Stimulated activated CD4-positive, alpha-beta T cell treated with anti-CD3 and anti-CD28 coated beads, Interleukin-1b, Interleukin-23, amount 100 ng/mL, for 1 hour (primary cell): Measurements from ENCODE around the gene CDC34.

Experiments used
- DNase-seq, 2 donors: peaks; one replicate each; pipeline ENCODE4 v3.0.0-alpha.2; 2020; ENCODE audit warnings: low read depth in 2 of 2

CDC34 gene, protein sequence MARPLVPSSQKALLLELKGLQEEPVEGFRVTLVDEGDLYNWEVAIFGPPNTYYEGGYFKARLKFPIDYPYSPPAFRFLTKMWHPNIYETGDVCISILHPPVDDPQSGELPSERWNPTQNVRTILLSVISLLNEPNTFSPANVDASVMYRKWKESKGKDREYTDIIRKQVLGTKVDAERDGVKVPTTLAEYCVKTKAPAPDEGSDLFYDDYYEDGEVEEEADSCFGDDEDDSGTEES

GRCh38 chr19:531753-532560 is at the start of gene CDC34:
TSS of gene CDC34 (plus strand) at chr19:531760. CDS start at chr19:531932, 172 bp downstream.
- no peak for DNase-seq

DNA sequence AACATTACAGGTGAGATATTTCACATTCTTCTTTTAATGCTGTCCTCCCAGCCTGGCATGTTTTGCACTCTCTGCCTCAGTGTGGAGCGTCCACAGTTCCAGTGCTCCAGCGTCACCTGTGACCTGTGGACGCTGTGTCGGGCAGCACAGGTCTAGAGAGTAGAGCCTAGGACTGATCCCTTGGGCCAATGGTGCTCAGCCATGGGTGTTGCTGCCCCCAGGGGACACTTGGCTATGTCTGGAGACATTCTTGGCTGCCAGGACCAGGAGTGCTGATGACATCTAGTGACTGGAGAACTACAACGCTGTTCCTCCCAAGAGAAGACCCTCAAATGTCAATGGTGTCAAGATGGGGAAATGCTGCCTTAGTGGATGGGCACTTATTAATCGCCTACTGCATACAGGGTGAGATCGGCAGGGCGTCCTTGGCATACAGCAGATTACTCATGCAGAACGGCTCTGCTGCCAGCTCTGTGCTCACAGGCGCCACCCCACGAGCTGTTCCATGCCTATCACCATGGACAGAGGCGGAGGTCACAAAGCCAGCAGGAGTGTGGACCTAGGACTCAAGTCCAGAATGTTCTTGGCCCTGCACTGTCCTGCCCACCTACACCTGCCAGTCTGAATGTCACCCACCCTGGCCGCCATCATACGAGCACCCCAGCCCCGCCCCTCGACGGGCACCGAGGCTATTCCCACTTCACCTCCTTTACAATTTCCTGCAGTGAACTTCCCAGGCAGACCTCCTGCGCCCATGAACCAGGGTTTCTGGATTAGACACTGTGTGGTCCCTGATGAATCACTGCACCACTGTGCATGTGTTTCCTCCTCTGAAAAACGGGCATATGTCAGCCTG is 49.1 kb upstream of the CDC34 start:
- DNase-seq = no peak

GRCh38 chr19:483332-484072 is 48.1 kb upstream of the CDC34 start:
- no peak for DNase-seq

DNA sequence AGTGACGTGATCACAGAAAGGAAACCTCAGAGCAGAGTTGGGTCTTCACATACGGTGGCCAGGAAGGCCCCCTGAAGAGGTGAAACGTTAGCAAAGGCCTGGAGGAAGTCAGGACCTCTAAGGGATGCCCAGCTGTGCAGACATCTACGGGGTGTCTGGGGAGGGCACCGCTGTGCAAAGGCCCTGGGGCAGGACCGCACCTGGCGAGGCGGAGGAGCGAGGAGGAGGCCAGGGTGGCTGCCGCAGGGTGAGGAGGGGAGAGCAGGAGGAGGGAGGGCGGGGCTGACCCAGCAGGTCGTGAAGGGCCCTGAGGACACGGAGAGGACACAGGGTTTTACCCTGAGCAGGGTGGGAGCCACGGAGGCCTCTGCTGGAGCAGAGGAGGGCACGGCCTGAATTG is 47.1 kb upstream of the CDC34 start:
- DNase-seq = no peak

GRCh38 chr19:485077-485476 is 46.5 kb upstream of the CDC34 start:
- no peak for DNase-seq

DNA sequence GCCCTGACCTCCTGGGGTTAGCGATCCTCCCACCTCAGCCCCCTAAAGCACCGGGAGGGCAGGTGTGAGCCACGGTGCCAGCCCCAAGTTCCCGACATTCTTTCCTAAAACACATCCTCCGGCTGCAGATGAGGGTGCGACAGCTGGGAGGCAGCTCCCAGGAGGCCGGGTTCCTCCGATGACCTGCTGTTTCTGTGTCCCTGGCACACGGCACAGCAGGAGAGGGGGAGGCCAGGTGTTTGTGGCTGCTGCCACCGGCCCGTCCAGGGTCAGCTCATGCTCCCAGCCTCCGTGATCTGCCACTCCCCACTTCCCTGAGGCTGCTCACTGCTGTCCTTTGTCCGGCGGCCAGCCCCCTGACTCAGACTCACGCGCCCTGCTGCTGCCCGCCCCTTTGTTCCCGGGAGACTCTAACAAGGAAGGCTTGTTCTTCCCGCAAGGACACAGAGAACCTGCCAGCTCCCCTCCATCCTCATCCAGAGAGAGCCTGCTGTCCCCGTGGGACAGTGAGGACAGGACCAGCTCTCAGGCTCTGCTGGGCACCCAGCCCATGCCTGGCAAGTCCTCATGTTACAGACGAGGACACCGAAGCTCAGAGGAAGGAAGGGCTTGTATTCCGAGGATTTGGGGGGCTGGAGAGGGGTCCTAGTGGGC is 45.9 kb upstream of the CDC34 start:
- no peak for DNase-seq

DNA sequence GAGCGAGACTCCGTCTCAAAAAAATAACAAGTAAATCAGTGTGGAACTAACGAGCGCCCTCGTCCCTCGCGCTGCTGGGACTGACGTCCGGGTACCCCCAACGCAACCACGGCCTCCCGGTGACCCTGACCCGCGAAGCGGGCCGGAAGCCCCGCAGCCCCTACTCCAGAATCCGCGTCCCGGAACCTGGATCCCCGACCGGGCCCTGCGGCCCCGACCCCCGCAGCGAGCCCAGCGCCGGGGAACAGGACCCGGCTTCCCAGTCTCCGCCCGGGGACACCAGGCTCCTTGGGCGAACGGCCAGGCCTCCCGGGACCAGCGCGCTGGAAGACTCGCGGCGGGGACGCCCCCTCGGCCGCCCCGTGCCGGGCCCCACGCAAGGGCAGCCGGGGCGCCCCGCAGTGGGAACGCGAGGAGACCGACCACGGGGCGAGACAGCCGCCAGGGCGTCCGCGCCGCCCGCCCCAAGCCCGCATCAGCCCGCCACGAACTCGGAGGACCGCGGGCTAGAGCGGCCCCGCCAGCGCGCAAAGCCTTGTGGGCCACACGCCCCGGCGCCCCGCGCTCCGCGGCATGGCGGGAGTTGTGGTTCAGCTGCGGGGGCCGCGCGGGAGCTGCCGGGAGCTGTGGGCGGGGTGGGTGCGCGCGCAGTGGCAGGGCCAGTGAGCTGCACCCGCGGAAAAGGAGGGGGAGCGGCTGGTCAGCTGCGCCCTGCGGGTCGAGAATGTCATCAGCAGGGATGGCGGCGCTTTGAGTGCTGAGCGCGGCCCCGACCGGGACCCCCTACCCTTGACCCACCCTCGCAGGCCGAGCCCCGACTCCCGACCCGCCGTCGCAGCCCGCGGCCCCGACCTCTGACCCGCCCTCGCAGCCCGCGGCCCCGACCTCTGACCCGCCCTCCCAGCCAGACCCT is 42.8 kb upstream of the CDC34 start:
- peak; percentile 82 to 93 for DNase-seq

DNA sequence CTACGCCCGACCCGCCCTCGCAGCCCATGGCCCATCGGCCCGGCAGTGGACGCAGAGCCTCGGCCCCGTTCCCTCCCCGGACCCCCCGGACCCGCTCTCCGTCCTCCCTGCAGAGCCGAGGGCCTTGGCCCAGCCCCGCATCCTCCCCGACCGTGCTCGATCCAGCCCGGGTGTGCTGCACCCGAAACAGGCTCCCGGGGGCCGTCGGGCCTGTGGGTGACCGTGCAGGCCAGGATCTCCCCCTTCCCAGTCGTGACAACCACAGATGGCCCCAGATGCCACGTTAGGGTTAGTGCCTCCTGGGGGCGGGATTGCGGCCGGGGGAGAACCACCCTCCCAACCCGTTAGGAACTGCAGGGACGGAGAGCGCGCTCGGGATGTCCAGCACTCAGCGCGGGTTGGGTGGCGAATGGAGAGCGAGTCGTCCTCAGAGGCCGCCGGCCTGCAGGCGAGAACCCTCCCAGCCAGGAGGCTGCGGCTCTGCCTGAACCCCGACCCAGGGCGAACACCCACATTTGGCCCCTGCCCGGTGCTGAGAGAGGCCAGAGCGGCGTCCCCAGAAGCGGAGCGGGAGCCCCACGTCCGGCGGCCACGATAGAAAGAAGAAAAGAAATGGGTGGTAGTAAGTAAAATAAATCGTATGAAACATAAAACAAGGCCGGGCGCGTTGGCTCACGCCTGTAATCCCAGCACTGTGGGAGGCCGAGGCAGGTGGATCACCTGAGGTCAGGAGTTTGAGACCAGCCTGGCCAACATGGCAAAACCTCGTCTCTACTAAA is 42.0 kb upstream of the CDC34 start:
- DNase-seq = no peak

DNA sequence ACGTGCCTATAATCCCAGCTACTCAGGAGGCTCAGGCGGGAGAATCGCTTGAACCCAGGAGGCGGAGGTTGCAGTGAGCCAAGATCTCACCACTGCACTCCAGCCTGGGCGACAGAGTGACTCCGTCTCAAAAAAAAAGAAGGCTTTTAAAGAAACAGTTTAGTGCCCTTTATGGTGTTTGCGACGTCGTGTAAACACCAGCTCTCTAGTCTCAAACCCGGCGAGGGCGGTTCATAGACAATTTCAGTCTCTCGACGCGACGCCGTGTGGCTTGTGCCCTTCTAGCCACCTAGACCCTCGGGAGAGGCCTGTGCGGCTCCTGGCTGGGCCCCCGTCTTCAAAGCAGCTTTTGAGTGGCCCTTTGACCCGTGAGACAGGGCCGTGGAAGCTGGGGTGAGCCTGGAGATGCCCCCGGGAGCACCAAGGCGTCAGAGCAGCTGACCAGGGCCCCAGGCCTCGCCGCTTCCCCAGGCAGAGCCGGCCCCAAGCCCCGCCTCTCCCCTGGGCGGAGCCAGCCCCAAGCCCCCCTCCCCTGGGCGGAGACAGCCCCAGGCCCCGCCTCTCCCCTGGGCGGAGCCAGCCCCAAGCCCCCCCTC is 40.3 kb upstream of the CDC34 start:
- no peak for DNase-seq

- no peak for DNase-seq
Observed at GRCh38 chr19:492091-492531, 39.4 kb upstream of the CDC34 start.

GRCh38 chr19:493391-494170 is 38.0 kb upstream of the CDC34 start:
- no peak for DNase-seq

DNA sequence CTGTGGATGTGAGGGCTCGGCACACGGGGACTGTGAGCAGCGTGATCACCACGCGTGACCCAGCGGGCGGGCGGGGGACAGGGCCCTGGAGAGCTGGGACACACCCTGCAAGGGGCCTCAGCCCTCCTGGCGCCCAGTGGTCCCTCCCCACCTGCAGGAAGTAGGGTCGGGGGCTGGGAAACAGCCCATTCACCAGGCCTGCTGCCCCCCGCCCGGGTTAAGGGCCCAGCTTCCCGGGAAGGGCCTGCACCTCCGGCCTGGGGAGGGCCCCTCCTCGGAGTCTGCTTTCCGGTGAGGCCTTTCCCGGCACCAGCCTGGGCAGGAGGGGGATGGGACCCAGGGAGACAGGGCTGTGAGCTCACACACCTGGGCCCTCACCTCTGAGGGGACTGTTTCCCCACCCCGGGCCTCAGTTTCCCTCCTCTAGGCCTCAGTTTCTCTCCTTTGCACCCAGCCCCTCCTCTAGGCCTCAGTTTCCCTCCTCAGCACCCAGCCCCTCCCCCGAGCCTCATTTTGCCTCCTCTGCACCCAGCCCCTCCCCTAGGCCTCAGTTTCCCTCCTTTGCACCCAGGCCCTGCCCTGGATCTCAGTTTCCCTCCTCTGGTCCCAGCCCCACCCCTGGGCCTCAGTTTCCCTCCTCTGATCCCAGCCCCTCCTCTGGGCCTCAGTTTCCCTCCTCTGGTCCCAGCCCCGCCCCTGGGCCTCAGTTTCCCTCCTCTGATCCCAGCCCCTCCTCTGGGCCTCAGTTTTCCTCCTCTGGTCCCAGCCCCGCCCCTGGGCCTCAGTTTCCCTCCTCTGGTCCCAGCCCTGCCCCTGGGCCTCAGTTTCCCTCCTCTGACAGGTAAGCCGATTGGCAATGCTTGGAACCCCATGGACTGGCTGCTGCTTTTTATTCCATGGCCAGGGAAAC is 37.1 kb upstream of the CDC34 start:
- DNase-seq = no peak

DNA sequence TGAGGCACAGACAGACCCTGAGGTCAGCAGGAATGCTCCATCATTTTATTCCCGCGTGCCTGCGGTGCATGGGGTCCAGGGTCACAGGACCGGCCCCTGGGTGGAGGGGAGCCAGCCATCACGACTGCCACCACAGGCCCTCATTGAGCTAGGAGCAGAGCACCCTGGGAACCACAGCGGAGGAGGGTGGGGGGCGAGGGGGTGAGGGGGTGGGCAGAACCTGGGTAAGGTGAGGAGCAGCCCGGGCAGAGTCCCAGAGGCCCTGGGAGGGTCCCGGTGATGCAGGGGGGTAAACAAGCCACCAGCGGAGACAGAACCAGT is 36.5 kb upstream of the CDC34 start:
- no peak for DNase-seq

DNA sequence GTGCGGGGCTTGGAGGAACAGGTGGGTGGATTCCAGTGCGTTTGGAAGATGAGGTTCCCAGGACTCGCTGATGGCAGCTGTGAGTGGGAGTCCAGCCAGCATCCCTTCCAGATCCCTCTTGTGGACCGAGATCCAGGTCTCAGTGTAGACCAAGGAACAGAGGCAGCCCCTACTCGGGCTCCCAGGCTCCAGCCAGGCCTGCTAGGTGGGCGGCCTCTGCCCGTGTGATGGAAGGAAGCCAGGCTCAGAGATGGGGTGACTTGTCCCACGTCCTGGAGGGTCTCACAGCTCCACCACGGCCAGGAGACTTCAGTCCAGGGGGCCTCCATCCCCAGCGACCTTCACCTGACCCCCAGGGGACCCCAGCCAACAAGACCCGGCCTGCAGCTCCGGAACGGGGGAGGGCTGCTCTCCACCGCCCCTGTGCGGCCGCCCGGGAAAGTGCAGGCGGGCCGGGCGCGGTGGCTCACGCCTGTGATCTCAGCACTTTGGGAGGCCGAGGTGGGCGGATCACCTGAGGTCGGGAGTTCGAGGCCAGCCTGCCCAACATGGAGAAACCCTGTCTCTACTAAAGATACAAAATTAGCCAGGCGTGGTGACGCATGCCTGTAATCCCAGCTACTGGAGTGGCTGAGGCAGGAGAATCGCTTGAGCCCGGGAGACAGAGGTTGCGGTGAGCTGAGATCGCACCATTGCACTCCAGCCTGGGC is 36.0 kb upstream of the CDC34 start:
- DNase-seq = no peak

GRCh38 chr19:496112-496665 is 35.4 kb upstream of the CDC34 start, which contains the start of gene MADCAM1:
TSS of gene MADCAM1 (plus strand) at chr19:496486. CDS start at chr19:496500, 14 bp downstream.
- no peak for DNase-seq

GRCh38 chr19:496986-497385 is 34.6 kb upstream of the CDC34 start:
- DNase-seq = no peak
